NT2/D1 (cell line): ENCODE results near the gene COBLL1.

Experiments
- YY1 ChIP-seq: IDR thresholded peaks from 2 replicates; pipeline ENCODE4 v1.6.1; 2011; ENCODE audit not compliant: insufficient read length, insufficient read depth
- ZNF274 ChIP-seq: IDR thresholded peaks from 2 replicates; pipeline ENCODE4 v1.6.1; 2011; ENCODE audit warnings: mild to moderate bottlenecking, low read depth, low read length

DNA sequence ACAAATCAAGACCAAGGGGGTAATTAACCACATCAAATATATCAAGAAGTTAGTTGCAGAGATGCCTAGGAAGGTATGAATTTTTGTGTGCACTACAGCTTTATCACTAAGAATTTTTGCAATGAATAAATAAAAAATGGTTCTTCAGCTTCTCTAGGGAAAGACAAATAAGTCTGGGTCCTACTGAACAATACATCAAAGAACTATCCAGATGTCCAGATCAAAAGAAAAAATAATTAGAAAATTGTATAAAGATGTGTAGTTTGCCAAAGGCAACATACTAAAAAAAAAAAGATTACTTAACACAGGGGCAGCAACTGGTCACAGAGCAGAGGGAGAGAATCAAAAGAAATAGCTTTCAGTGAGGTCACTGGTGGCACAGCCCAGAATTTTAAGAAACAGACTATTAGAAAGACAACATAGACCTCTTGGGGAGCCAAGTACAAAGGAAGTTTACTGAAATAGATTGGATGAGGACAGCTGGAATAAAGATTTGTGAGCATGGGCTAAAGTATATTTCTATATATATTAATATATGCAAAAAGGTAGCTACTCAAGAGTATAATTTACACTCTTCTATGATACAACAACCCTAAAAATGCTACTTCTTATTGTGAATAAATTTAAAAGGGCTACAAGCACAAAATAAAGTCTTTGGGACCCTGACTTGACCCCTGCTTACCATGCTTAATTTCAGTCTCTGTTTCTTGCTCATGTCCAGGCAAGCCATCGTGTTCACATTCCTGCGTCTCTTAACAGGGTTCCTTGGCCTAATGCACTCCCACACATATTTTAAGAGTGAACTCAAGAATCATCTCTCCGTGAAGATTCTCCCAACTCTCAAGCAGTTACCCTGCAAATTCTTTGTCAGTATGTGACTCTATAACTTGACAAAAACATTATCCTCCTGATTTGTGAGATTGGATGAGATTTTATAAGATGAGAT, 121.4 kb downstream of the COBLL1 start:
- TF ChIP-seq ZNF274 (no peak), YY1 (no peak)
